DND-41 (cell line): ENCODE results near the gene ZFPM1.

ENCODE experiments used
- ATAC-seq: fragments of 200-7000 bp; cut with Tn5 transposase; 3 replicates; pipeline ENCODE4 v1.9.1; 2021; ENCODE audit warnings: low read depth; ENCODE audit not compliant: insufficient read depth
- DNase-seq: peaks from one replicate; pipeline ENCODE4 v3.0.0-alpha.2; 2020
- H2AFZ ChIP-seq: 2 replicates; pipeline ENCODE4 v1.6.0; 2012; ENCODE audit warnings: low read depth, low read length
- H3K27ac ChIP-seq: 2 replicates; pipeline ENCODE4 v1.5.1; 2012; ENCODE audit warnings: low read length, inconsistent platforms
- H3K27me3 ChIP-seq: fragments of 200-600 bp; sonication (generic); 2 replicates; pipeline ENCODE4 v1.6.0; 2012; ENCODE audit warnings: low read length, mild to moderate bottlenecking, inconsistent platforms; ENCODE audit not compliant: insufficient read depth, poor library complexity
- H3K36me3 ChIP-seq: 2 replicates; pipeline ENCODE4 v1.5.1; 2012; ENCODE audit warnings: low read length, inconsistent platforms; ENCODE audit not compliant: insufficient read depth
- H3K4me1 ChIP-seq: 2 replicates; pipeline ENCODE4 v1.5.1; 2012; ENCODE audit warnings: mild to moderate bottlenecking, low read length; ENCODE audit not compliant: insufficient read depth
- H3K4me2 ChIP-seq: 2 replicates; pipeline ENCODE4 v1.6.0; 2012; ENCODE audit warnings: mild to moderate bottlenecking, moderate library complexity, low read length, inconsistent platforms; ENCODE audit not compliant: insufficient read depth
- H3K4me3 ChIP-seq, 2 experiments: fragments of 200-600 bp in 1 of 2; shearing (Covaris generic) in 1 of 2; 2 replicates each; pipeline ENCODE4 v1.5.1; 2012 to 2016; ENCODE audit warnings: inconsistent platforms in 2 of 2, low read length in 2 of 2, mild to moderate bottlenecking in 2 of 2, low read depth in 1 of 2, moderate library complexity in 1 of 2
- H3K79me2 ChIP-seq: 2 replicates; pipeline ENCODE4 v1.6.0; 2012; ENCODE audit warnings: low read length, inconsistent platforms; ENCODE audit not compliant: insufficient read depth
- H3K9ac ChIP-seq: 2 replicates; pipeline ENCODE4 v1.6.0; 2012; ENCODE audit warnings: low read depth, mild to moderate bottlenecking, inconsistent platforms, low read length, moderate library complexity
- H3K9me3 ChIP-seq: 2 replicates; pipeline ENCODE4 v1.5.1; 2012; ENCODE audit warnings: low read length, moderate library complexity, mild to moderate bottlenecking, inconsistent platforms; ENCODE audit not compliant: insufficient read depth, severe bottlenecking
- H4K20me1 ChIP-seq: 2 replicates; pipeline ENCODE4 v1.6.0; 2012; ENCODE audit warnings: low read length; ENCODE audit not compliant: insufficient read depth
- EZH2 ChIP-seq: IDR thresholded peaks from 3 replicates; pipeline ENCODE4 v1.6.1; 2012; ENCODE audit warnings: borderline replicate concordance, low read depth, mild to moderate bottlenecking, moderate library complexity, low read length, inconsistent platforms; ENCODE audit not compliant: severe bottlenecking
- TF ChIP-seq, protein P1 (sequence below): IDR thresholded peaks from 2 replicates; pipeline ENCODE4 v1.5.1; 2012; ENCODE audit warnings: borderline replicate concordance, low read length, moderate library complexity, mild to moderate bottlenecking; ENCODE audit not compliant: poor library complexity, severe bottlenecking; ENCODE audit errors: extremely low read depth

ZFPM1 gene

DNA sequence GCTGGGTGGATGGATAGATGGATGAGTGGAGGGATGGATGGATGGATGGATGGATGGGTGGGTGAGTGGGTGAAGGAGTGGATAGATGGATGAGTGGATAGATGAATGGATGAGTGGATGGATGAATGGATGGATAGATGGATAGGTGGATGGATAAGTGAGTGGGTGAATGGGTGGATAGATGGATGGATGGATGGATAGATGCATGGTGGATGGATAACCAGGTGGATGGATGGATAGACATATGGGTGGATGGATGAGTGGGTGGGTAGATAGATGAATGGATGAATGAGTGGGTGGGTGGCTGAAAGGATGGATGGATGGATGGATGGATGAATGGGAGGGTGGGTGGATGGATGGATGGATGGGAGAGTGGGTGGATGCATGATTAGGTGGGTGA, 66.2 kb downstream of the ZFPM1 start:
- no peaks in the 10 kb centered on the region for H3K79me2 ChIP-seq
- no peaks in the 10 kb centered on the region for H3K36me3 ChIP-seq
- H3K9ac ChIP-seq, result no peak overlapping the region
- H2AFZ ChIP-seq, result no peak overlapping the region
- DNase-seq, result no peak
- no peak for ATAC-seq
- no peak overlapping the region for H3K4me2 ChIP-seq
- H4K20me1 ChIP-seq, result peaks cover 5% of the 10 kb centered on the region
- H3K27ac ChIP-seq, result no peak overlapping the region
- H3K27me3 ChIP-seq, result no peaks in the 10 kb centered on the region
- no peaks in the 10 kb centered on the region for H3K4me1 ChIP-seq
- no peaks in the 10 kb centered on the region for H3K9me3 ChIP-seq
- TF ChIP-seq, protein P1, sequence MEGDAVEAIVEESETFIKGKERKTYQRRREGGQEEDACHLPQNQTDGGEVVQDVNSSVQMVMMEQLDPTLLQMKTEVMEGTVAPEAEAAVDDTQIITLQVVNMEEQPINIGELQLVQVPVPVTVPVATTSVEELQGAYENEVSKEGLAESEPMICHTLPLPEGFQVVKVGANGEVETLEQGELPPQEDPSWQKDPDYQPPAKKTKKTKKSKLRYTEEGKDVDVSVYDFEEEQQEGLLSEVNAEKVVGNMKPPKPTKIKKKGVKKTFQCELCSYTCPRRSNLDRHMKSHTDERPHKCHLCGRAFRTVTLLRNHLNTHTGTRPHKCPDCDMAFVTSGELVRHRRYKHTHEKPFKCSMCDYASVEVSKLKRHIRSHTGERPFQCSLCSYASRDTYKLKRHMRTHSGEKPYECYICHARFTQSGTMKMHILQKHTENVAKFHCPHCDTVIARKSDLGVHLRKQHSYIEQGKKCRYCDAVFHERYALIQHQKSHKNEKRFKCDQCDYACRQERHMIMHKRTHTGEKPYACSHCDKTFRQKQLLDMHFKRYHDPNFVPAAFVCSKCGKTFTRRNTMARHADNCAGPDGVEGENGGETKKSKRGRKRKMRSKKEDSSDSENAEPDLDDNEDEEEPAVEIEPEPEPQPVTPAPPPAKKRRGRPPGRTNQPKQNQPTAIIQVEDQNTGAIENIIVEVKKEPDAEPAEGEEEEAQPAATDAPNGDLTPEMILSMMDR, result no peak
- no peak for TF ChIP-seq EZH2
- H3K4me3 ChIP-seq, result no peak overlapping the region

DNA sequence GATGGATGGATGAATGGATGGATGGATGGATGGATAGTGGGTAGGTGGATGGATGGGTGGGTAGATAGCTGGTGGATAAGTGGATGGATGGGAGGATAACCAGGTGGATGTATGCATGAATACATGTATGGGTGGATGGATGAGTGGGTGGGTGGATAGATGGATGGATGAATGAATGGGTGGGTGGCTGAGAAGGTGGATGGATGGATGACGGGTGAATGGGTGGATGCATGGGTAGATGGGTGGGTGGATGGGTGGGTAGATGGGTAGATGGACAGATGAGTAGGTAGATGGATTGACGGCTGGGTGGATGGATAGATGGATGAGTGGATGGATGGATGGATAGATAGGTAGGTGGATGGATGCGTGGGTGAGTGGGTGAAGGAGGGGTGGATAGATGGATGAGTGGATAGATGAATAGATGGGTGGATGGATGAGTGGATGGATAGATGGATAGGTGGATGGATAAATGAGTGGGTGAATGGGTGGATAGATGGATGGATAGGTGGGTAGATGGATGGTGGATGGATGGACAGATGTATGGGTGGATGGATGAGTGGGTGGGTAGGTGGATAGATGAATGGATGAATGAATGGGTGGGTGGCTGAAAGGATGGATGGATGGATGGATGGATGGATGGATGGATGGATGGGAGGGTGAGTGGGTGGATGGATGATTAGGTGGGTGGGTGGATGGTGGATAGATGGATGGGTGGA, 67.0 kb downstream of the ZFPM1 start:
- no peak overlapping the region for H3K9ac ChIP-seq
- ATAC-seq (no peak), DNase-seq (no peak)
- no peaks in the 10 kb centered on the region for H3K79me2 ChIP-seq
- H3K9me3 ChIP-seq, result no peaks in the 10 kb centered on the region
- H4K20me1 ChIP-seq, result peaks cover 5% of the 10 kb centered on the region
- no peaks in the 10 kb centered on the region for H3K27me3 ChIP-seq
- H3K27ac ChIP-seq, result no peak overlapping the region
- H3K4me3 ChIP-seq, result no peak overlapping the region
- TF ChIP-seq, protein P1, result no peak
- TF ChIP-seq EZH2, result no peak
- no peaks in the 10 kb centered on the region for H3K36me3 ChIP-seq
- H3K4me2 ChIP-seq, result no peak overlapping the region
- no peaks in the 10 kb centered on the region for H3K4me1 ChIP-seq
- no peak overlapping the region for H2AFZ ChIP-seq

DNA sequence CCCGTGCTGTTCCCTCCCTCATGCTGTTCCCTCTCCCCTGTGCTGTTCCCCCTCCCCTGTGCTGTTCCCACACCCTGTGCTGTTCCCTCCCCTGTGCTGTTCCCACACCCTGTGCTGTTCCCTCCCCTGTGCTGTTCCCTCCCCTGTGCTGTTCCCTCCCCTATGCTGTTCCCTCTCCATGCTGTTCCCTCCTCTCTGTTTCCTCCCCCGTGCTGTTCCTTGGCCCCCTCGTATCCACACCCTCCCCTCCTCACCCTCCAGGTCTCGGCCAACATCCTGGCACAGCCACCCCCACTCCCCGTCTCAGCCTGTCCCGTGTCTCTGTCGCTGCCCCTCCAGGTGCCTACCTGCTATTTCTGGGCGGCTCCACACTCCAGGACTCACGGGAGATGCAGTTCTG, 68.6 kb downstream of the ZFPM1 start:
- no peak overlapping the region for H3K4me2 ChIP-seq
- H3K27ac ChIP-seq, result no peak overlapping the region
- H3K27me3 ChIP-seq, result no peaks in the 10 kb centered on the region
- TF ChIP-seq, protein P1, result no peak
- no peak for TF ChIP-seq EZH2
- H3K36me3 ChIP-seq, result no peaks in the 10 kb centered on the region
- H3K4me3 ChIP-seq, result no peak overlapping the region
- ATAC-seq (no peak), DNase-seq (no peak)
- no peaks in the 10 kb centered on the region for H3K4me1 ChIP-seq
- peaks cover 5% of the 10 kb centered on the region; the same call in 1 of the 2 replicates for H4K20me1 ChIP-seq
- no peak overlapping the region for H3K9ac ChIP-seq
- H3K9me3 ChIP-seq, result no peaks in the 10 kb centered on the region
- H2AFZ ChIP-seq, result no peak overlapping the region
- H3K79me2 ChIP-seq, result no peaks in the 10 kb centered on the region
